Measurements from ENCODE around the gene RALGAPB. TPM values are rescaled to one million over a fixed set of nuclear protein-coding genes. Genes with fewer than 3 reads are reported as not detected.

RALGAPB gene
- total and polyA plus RNA-seq, 2 of the 13 experiments (the other 11 are each of a cell fraction or from before 2014, with no cell fraction given) = 17.6 to 30.6 TPM

GRCh38 chr20:38447931-38448675 lies 24.5 kb upstream of the RALGAPB start (continued):
- TF ChIP-seq SMARCC2 (IDR thresholded peaks at IDR 0.05) = no peak
- no peak for TF ChIP-seq NR1H2 (CRISPR knock-in tag; IDR thresholded peaks at IDR 0.05; ENCODE audit: borderline replicate concordance, low read depth)
- peak; percentile 53 for TF ChIP-seq PHF5A (CRISPR knock-in tag; IDR thresholded peaks at IDR 0.05; ENCODE audit: low read depth, unreplicated experiment)
- 0 out of 2 replicates have a peak, but pooled peaks have one; percentile 46 for TF ChIP-seq ZNF263 (CRISPR knock-in tag; IDR thresholded peaks at IDR 0.05)
- no peak for TF ChIP-seq SMAD1 (CRISPR knock-in tag; IDR thresholded peaks at IDR 0.05; ENCODE audit: borderline replicate concordance, low read depth)
- no peak for TF ChIP-seq ZBTB2 (CRISPR knock-in tag; IDR thresholded peaks at IDR 0.05; ENCODE audit: low read depth)
- no peak for TF ChIP-seq PRDM15 (CRISPR knock-in tag; IDR thresholded peaks at IDR 0.05)
- TF ChIP-seq MED13 (CRISPR knock-in tag; IDR thresholded peaks at IDR 0.05) = no peak
- TF ChIP-seq ZNF597 (CRISPR knock-in tag; IDR thresholded peaks at IDR 0.05) = no peak
- no peak for TF ChIP-seq NKX3-1 (CRISPR knock-in tag; IDR thresholded peaks at IDR 0.05)
- TF ChIP-seq HBP1 (CRISPR knock-in tag; IDR thresholded peaks at IDR 0.05; ENCODE audit: low read depth) = peak; percentile 56; the same call in 1 of the 2 replicates
- no peak for TF ChIP-seq ZNF329 (CRISPR knock-in tag; IDR thresholded peaks at IDR 0.05; ENCODE audit: low read depth)
- TF ChIP-seq SMAD3 (CRISPR knock-in tag; IDR thresholded peaks at IDR 0.05) = peak; percentile 67; the same call in 1 of the 2 replicates
- no peak for TF ChIP-seq TAF15 (IDR thresholded peaks at IDR 0.05; ENCODE audit: low read depth, low read length, poor library complexity, severe bottlenecking)
- TF ChIP-seq MXD3 (CRISPR knock-in tag; IDR thresholded peaks at IDR 0.05) = peak; percentile 34; the same call in 1 of the 2 replicates
- TF ChIP-seq ZNF235 (CRISPR knock-in tag; IDR thresholded peaks at IDR 0.05; ENCODE audit: borderline replicate concordance) = no peak
- TF ChIP-seq AGO2 (optimal IDR thresholded peaks at IDR 0.05; ENCODE audit: low read depth, low read length) = no peak
- peak; percentile 68 for TF ChIP-seq HDAC1 (CRISPR knock-in tag; IDR thresholded peaks at IDR 0.05)
- no peak for TF ChIP-seq ZMYM3 (CRISPR knock-in tag; IDR thresholded peaks at IDR 0.05)
- no peak for TF ChIP-seq GLMP (CRISPR knock-in tag; IDR thresholded peaks at IDR 0.05; ENCODE audit: borderline replicate concordance)
